DOHH2 (cell line): ENCODE data around the gene RNPEPL1.

ENCODE experiments used
- H3F3A ChIP-seq: fragments of 200-600 bp; sonication (generic), shearing (Covaris generic); 2 replicates; pipeline ENCODE4 v1.6.0; 2016; ENCODE audit warnings: antibody characterized with exemption, mild to moderate bottlenecking; ENCODE audit not compliant: control insufficient read depth, insufficient read depth
- H3K27ac ChIP-seq: fragments of 200-600 bp; sonication (generic); 2 replicates; pipeline ENCODE4 v1.5.1; 2014; ENCODE audit warnings: low read depth, mild to moderate bottlenecking, low read length, moderate library complexity
- H3K27me3 ChIP-seq: fragments of 200-600 bp; sonication (generic); 2 replicates; pipeline ENCODE4 v1.6.1; 2014; ENCODE audit warnings: mild to moderate bottlenecking, low read length, mixed read lengths; ENCODE audit not compliant: control insufficient read depth
- H3K36me3 ChIP-seq: fragments of 200-600 bp; sonication (generic); 2 replicates; pipeline ENCODE4 v1.6.1; 2014; ENCODE audit warnings: mild to moderate bottlenecking, low read length, moderate library complexity, mixed read lengths; ENCODE audit not compliant: control insufficient read depth
- H3K4me1 ChIP-seq: fragments of 200-600 bp; sonication (generic); 2 replicates; pipeline ENCODE4 v1.6.1; 2014; ENCODE audit warnings: mild to moderate bottlenecking, low read length, mixed read lengths; ENCODE audit not compliant: control insufficient read depth
- H3K4me2 ChIP-seq: fragments of 200-600 bp; sonication (generic); 2 replicates; pipeline ENCODE4 v1.6.0; 2014; ENCODE audit warnings: mild to moderate bottlenecking, low read length, moderate library complexity
- H3K4me3 ChIP-seq: fragments of 200-600 bp; sonication (generic); 2 replicates; pipeline ENCODE4 v1.5.1; 2014; ENCODE audit warnings: mild to moderate bottlenecking, low read length, mixed read lengths
- H3K79me2 ChIP-seq: fragments of 200-600 bp; sonication (generic); 2 replicates; pipeline ENCODE4 v1.6.1; 2014; ENCODE audit warnings: mild to moderate bottlenecking, low read length, mixed read lengths; ENCODE audit not compliant: control insufficient read depth
- H3K9me2 ChIP-seq: fragments of 200-600 bp; sonication (generic); replicated peaks from 2 replicates; pipeline ENCODE4 v1.6.1; 2014; ENCODE audit warnings: mild to moderate bottlenecking, low read length, mixed read lengths; ENCODE audit not compliant: control insufficient read depth
- H3K9me3 ChIP-seq: fragments of 200-600 bp; sonication (generic); 2 replicates; pipeline ENCODE4 v1.6.1; 2014; ENCODE audit warnings: antibody characterized with exemption, low read length, mixed read lengths; ENCODE audit not compliant: control insufficient read depth, insufficient read depth
- H4K20me1 ChIP-seq: fragments of 200-600 bp; sonication (generic); 2 replicates; pipeline ENCODE4 v1.6.0; 2014; ENCODE audit warnings: low read depth, mild to moderate bottlenecking, antibody characterized with exemption, low read length, moderate library complexity; ENCODE audit not compliant: control insufficient read depth, insufficient read depth
- CTCF ChIP-seq: fragments of 200-600 bp; sonication (generic); IDR thresholded peaks from one replicate; pipeline ENCODE4 v1.5.1; 2014; ENCODE audit warnings: antibody characterized with exemption, mild to moderate bottlenecking, low read depth, low read length; ENCODE audit not compliant: poor library complexity, severe bottlenecking
- EZH2phosphoT487 ChIP-seq: fragments of 200-600 bp; sonication (generic); IDR thresholded peaks from 2 replicates; pipeline ENCODE4 v1.6.1; 2017; ENCODE audit warnings: borderline replicate concordance, mild to moderate bottlenecking, antibody characterized with exemption, low read length, moderate library complexity, mixed read lengths

The RNPEPL1 gene

GRCh38 chr2:240622060-240622411 lies 53.8 kb downstream of the RNPEPL1 start:
- Histone ChIP-seq H3K4me2 (no peak overlapping the region; the same call in 1 of the 2 replicates), H3K27ac (no peak overlapping the region), H3K27me3 (no peaks in the 10 kb centered on the region), H3K79me2 (no peaks in the 10 kb centered on the region), H3K4me1 (peaks cover 39% of the 10 kb centered on the region), H4K20me1 (no peaks in the 10 kb centered on the region), H3K36me3 (no peaks in the 10 kb centered on the region), H3F3A (no peaks in the 10 kb centered on the region; the same call in 1 of the 2 replicates), H3K9me2 (no peaks in the 10 kb centered on the region), H3K9me3 (no peaks in the 10 kb centered on the region), H3K4me3 (no peak overlapping the region)
- no peak for TF ChIP-seq EZH2phosphoT487
- no peak for TF ChIP-seq CTCF

GRCh38 chr2:240622531-240623235 lies 54.4 kb downstream of the RNPEPL1 start:
- Histone ChIP-seq H3K36me3 (no peaks in the 10 kb centered on the region), H3K9me3 (no peaks in the 10 kb centered on the region), H3K27me3 (no peaks in the 10 kb centered on the region), H3K79me2 (no peaks in the 10 kb centered on the region), H3K4me2 (no peak overlapping the region), H3K9me2 (no peaks in the 10 kb centered on the region), H3K4me3 (no peak overlapping the region), H4K20me1 (no peaks in the 10 kb centered on the region), H3K27ac (no peak overlapping the region), H3F3A (no peaks in the 10 kb centered on the region), H3K4me1 (peaks cover 38% of the 10 kb centered on the region)
- no peak for TF ChIP-seq EZH2phosphoT487
- no peak for TF ChIP-seq CTCF

GRCh38 chr2:240623531-240624010 lies 55.3 kb downstream of the RNPEPL1 start:
- TF ChIP-seq CTCF (no peak), EZH2phosphoT487 (no peak)
- no peak overlapping the region for H3K27ac ChIP-seq
- H3K9me2 ChIP-seq = no peaks in the 10 kb centered on the region
- no peak overlapping the region for H3K4me2 ChIP-seq
- H3K27me3 ChIP-seq = no peaks in the 10 kb centered on the region
- H3K4me1 ChIP-seq = peaks cover 38% of the 10 kb centered on the region
- H3K4me3 ChIP-seq = no peak overlapping the region
- no peaks in the 10 kb centered on the region for H3K9me3 ChIP-seq
- no peaks in the 10 kb centered on the region for H3F3A ChIP-seq
- no peaks in the 10 kb centered on the region for H3K36me3 ChIP-seq
- no peaks in the 10 kb centered on the region for H4K20me1 ChIP-seq
- no peaks in the 10 kb centered on the region for H3K79me2 ChIP-seq
